Measurements from ENCODE around the gene ANKLE2. TPM values are rescaled to one million over a fixed set of nuclear protein-coding genes. Genes with fewer than 3 reads are reported as not detected.

ANKLE2 gene
- total and polyA plus RNA-seq, 3 donors from 2014 or later = 103 to 204 (median 120) TPM

DNA sequence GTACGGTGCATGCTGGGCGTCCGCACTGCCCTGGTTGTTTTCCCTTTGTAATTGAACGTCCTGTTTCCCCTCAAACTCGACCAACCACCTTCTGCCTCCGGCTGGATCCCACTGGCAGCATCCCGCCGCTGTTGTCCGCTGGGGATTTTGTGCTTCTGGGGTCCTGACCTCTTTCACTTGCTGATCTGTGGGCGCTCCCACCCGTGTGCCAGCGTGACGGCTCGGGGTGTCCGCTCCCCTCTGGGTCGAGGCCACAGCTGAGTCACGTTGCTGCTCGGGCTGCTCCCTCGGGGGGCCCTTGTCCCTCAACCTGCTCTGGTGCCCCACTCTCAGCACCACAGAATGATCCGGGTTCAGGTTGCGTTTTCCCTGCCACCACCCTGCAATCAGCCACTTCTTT, 43.0 kb downstream of the ANKLE2 start:
- no peak overlapping the region for H3K27ac ChIP-seq
- no peaks in the 10 kb centered on the region for H3K4me1 ChIP-seq
- H3K9me3 ChIP-seq = no peaks in the 10 kb centered on the region
- H3K4me3 ChIP-seq = no peak overlapping the region
- no peaks in the 10 kb centered on the region for H3K27me3 ChIP-seq
- H3K36me3 ChIP-seq (ENCODE audit: low read depth, missing control alignments) = no peaks in the 10 kb centered on the region
- 89 to 91% methylated on average over 6 to 21 of the region's 21 CpGs for WGBS, 2 donors
- DNase-seq = no peak
- no peak for TF ChIP-seq POLR2A (IDR thresholded peaks at IDR 0.05)
- TF ChIP-seq, protein P1, sequence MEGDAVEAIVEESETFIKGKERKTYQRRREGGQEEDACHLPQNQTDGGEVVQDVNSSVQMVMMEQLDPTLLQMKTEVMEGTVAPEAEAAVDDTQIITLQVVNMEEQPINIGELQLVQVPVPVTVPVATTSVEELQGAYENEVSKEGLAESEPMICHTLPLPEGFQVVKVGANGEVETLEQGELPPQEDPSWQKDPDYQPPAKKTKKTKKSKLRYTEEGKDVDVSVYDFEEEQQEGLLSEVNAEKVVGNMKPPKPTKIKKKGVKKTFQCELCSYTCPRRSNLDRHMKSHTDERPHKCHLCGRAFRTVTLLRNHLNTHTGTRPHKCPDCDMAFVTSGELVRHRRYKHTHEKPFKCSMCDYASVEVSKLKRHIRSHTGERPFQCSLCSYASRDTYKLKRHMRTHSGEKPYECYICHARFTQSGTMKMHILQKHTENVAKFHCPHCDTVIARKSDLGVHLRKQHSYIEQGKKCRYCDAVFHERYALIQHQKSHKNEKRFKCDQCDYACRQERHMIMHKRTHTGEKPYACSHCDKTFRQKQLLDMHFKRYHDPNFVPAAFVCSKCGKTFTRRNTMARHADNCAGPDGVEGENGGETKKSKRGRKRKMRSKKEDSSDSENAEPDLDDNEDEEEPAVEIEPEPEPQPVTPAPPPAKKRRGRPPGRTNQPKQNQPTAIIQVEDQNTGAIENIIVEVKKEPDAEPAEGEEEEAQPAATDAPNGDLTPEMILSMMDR (IDR thresholded peaks at IDR 0.05) = no peak
- intact Hi-C loops (cut with DNase I; ENCODE audit: low total_unique reads) = no loop called here

DNA sequence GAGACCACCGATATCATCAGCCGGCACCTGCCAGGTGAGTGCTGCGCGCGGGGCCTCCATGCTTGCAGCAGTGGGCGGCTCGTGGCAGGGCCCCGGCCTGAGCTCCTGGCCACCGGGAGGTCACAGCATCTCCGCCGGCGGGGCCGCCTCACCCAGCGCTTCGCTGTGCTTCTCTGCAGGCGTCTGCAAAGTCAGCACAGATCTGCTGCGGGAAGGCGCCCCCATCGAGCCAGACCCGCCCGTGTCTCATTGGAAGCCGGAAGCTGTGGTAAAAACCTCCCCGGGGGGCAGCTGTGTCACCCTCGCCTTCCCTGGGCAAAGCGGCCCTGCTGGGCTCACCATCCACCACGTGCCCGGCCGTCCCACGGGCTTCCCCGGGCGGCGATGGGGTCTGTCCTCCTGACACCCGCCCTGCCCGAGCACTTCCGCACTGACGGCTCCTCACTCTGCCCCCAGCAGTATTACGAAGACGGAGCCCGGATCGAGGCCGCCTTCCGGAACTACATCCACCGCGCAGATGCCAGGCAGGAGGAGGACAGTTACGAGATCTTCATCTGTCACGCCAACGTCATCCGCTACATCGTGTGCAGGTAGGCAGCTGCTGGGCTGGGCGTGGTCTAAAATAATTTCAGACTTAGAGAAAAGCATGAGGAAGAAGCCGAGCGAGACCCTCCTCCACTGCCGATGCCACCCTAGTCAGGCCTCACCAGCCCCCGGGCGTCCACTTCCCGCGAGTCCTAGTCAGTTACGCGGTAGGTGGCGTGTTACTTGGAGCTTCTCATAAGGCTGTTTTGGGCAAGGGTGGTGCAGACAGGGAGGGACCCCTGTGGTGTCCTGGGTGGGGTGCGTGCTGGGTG, 43.9 kb downstream of the ANKLE2 start:
- no peak overlapping the region for H3K27ac ChIP-seq
- no peak for TF ChIP-seq POLR2A (IDR thresholded peaks at IDR 0.05)
- TF ChIP-seq, protein P1 (IDR thresholded peaks at IDR 0.05) = no peak
- no peak overlapping the region for H3K4me3 ChIP-seq
- no peaks in the 10 kb centered on the region for H3K36me3 ChIP-seq (ENCODE audit: low read depth, missing control alignments)
- intact Hi-C loops (cut with DNase I; ENCODE audit: low total_unique reads) = no loop called here
- H3K27me3 ChIP-seq = no peaks in the 10 kb centered on the region
- no peak for DNase-seq
- H3K9me3 ChIP-seq = no peaks in the 10 kb centered on the region
- WGBS, 2 donors = 81 to 95% methylated on average over 41 to 61 of the region's 61 CpGs
- H3K4me1 ChIP-seq = no peaks in the 10 kb centered on the region

DNA sequence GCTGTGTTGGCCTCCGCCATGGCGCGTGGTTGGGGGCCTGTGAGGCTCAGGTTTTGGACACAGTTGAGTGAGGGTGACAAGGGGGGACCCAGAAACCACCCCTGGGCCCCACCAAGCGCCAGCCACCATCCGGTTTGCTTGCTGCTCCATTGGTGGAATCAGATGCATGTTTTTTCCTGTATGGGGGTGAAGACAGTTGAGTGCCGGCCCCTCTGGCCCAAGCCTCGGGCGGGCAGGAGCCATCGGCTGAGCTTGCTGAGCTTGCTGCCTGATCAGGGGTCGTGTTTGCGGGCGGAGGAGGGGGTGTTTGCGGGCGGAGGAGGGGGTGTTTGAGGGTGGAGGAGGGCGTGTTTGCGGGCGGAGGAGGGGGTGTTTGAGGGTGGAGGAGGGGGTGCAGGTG, 44.6 kb downstream of the ANKLE2 start:
- intact Hi-C loops (cut with DNase I; ENCODE audit: low total_unique reads) = no loop called here
- DNase-seq = no peak
- TF ChIP-seq, protein P1 (IDR thresholded peaks at IDR 0.05) = no peak
- TF ChIP-seq POLR2A (IDR thresholded peaks at IDR 0.05) = no peak
- Histone ChIP-seq H3K27ac (no peak overlapping the region), H3K27me3 (no peaks in the 10 kb centered on the region), H3K9me3 (no peaks in the 10 kb centered on the region), H3K36me3 (ENCODE audit: low read depth, missing control alignments) (no peaks in the 10 kb centered on the region), H3K4me1 (peaks cover 2% of the 10 kb centered on the region), H3K4me3 (no peak overlapping the region)
- WGBS, 2 donors = 85 to 87% methylated on average over 16 to 17 of the region's 17 CpGs

DNA sequence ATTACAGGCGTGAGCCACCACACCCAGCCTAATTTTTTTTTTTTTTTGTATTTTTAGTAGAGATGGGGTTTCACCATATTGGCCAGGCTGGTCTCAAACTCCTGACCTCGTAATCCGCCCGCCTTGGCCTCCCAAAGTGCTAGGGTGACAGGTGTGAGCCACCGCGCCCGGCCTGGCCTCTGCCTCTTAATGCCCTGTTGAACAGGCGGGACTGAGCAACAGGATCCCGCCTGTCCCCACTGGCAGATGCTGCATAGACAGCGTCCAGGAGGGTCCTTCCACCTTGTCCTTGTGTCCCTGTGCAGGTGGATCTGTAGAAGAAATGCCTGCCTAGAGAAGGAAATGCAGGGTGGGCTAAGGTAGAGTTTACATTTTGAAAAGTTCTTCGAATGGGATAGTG, 45.3 kb downstream of the ANKLE2 start:
- TF ChIP-seq POLR2A (IDR thresholded peaks at IDR 0.05) = no peak
- TF ChIP-seq, protein P1 (IDR thresholded peaks at IDR 0.05) = no peak
- H3K36me3 ChIP-seq (ENCODE audit: low read depth, missing control alignments) = no peaks in the 10 kb centered on the region
- intact Hi-C loops (cut with DNase I; ENCODE audit: low total_unique reads) = no loop called here
- no peaks in the 10 kb centered on the region for H3K27me3 ChIP-seq
- H3K4me1 ChIP-seq = peaks cover 8% of the 10 kb centered on the region
- no peak for DNase-seq
- no peaks in the 10 kb centered on the region for H3K9me3 ChIP-seq
- H3K4me3 ChIP-seq = no peak overlapping the region
- WGBS, 2 donors = 95 to 96% methylated on average over 11 of the region's 11 CpGs
- H3K27ac ChIP-seq = no peak overlapping the region

DNA sequence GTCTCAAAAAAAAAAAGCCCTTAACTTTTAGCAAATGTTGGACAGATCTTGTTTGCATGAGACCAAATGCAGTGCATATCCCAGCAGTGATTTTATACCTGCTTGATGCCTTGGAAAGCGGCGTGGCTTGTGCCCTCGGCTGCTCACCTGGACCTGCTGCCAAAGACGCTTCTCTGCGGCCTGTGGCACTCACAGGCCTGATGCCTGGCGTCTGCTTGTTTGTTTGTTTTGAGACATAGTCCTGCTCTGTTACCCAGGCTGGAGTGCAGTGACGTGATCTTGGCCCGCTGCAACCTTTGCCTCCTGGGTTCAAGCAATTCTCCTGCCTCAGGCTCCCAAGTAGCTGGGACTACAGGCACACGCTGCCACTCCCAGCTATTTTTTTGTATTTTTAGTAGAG, 45.8 kb downstream of the ANKLE2 start:
- no peak overlapping the region for H3K4me3 ChIP-seq
- no peaks in the 10 kb centered on the region for H3K27me3 ChIP-seq
- H3K4me1 ChIP-seq = peaks cover 8% of the 10 kb centered on the region
- H3K36me3 ChIP-seq (ENCODE audit: low read depth, missing control alignments) = no peaks in the 10 kb centered on the region
- intact Hi-C loops (cut with DNase I; ENCODE audit: low total_unique reads) = no loop called here
- TF ChIP-seq, protein P1 (IDR thresholded peaks at IDR 0.05) = no peak
- no peak for TF ChIP-seq POLR2A (IDR thresholded peaks at IDR 0.05)
- WGBS, 2 donors = 94 to 97% methylated on average over 6 to 9 of the region's 9 CpGs
- no peaks in the 10 kb centered on the region for H3K9me3 ChIP-seq
- DNase-seq = no peak
- no peak overlapping the region for H3K27ac ChIP-seq

Measured in testis (tissue), 3 donors.